HG03045 (cell line): ENCODE data around the gene CELF2.

Experiments
- ATAC-seq: cut with Tn5 transposase; IDR thresholded peaks from one replicate; pipeline ENCODE4 v1.9.1; 2021; ENCODE audit warnings: mild to moderate bottlenecking, moderate library complexity; ENCODE audit not compliant: unreplicated experiment

The CELF2 gene

GRCh38 chr10:11020548-11020942, 2.9 kb downstream of the CELF2 start:
- no peak for ATAC-seq

GRCh38 chr10:11022213-11022612, 4.5 kb downstream of the CELF2 start:
- ATAC-seq = no peak

- ATAC-seq = no peak
Observed at GRCh38 chr10:11023009-11023953, 5.6 kb downstream of the CELF2 start.

GRCh38 chr10:11024596-11024995, 6.9 kb downstream of the CELF2 start:
- no peak for ATAC-seq

GRCh38 chr10:11025978-11026377, 8.3 kb downstream of the CELF2 start:
- no peak for ATAC-seq

GRCh38 chr10:11026773-11027172, 9.1 kb downstream of the CELF2 start:
- no peak for ATAC-seq

GRCh38 chr10:11034762-11035161, 17.1 kb downstream of the CELF2 start:
- ATAC-seq = no peak

- ATAC-seq = no peak
Observed at GRCh38 chr10:11035301-11035991, 17.8 kb downstream of the CELF2 start.

GRCh38 chr10:11036424-11037011, 18.8 kb downstream of the CELF2 start:
- ATAC-seq = no peak

GRCh38 chr10:11037991-11038390, 20.3 kb downstream of the CELF2 start:
- no peak for ATAC-seq

GRCh38 chr10:11042357-11042756, 24.7 kb downstream of the CELF2 start:
- no peak for ATAC-seq

- no peak for ATAC-seq
Observed at GRCh38 chr10:11043039-11043438, 25.4 kb downstream of the CELF2 start.

GRCh38 chr10:11043446-11044127, 25.9 kb downstream of the CELF2 start:
- no peak for ATAC-seq

GRCh38 chr10:11045487-11045886, 27.8 kb downstream of the CELF2 start:
- no peak for ATAC-seq

GRCh38 chr10:11045995-11046775, 28.5 kb downstream of the CELF2 start:
- no peak for ATAC-seq

GRCh38 chr10:11046776-11047160, 29.1 kb downstream of the CELF2 start:
- ATAC-seq = no peak

GRCh38 chr10:11048707-11049278, 31.1 kb downstream of the CELF2 start:
- ATAC-seq = no peak

GRCh38 chr10:11049806-11050205, 32.1 kb downstream of the CELF2 start:
- ATAC-seq = no peak

GRCh38 chr10:11050301-11051287, 32.9 kb downstream of the CELF2 start:
- no peak for ATAC-seq
